Fibroblast of the aortic adventitia (primary cell): ENCODE measurements around the gene IFT20. TPM values are rescaled to one million over a fixed set of nuclear protein-coding genes. Genes with fewer than 3 reads are reported as not detected.
A peak's percentile ranks its signal among the peaks of the same experiment; 100 is the strongest.

Source experiments
- DNase-seq: peaks from one replicate; pipeline ENCODE4 v3.0.0-alpha.2; 2010; ENCODE audit warnings: low read depth
- H3K4me3 ChIP-seq: 2 replicates; pipeline ENCODE4 v1.5.1; 2011; ENCODE audit warnings: low read depth, mild to moderate bottlenecking, control low read depth, low read length, moderate library complexity
- total RNA-seq: library from RNA; depleted of rRNA; stranded (reverse); fragments of >200 nt; gene quantifications from 2 replicates; pipeline ENCODE4 v1.2.3, GENCODE V29; 2012; ENCODE audit warnings: low replicate concordance
- TF ChIP-seq, protein P1 (sequence below): IDR thresholded peaks from 2 replicates; pipeline ENCODE4 v1.5.1; 2011; ENCODE audit warnings: mild to moderate bottlenecking, low read length, control low read depth, inconsistent platforms; ENCODE audit not compliant: insufficient read depth

Gene IFT20
- total RNA-seq, 1 donor, result 59.8 TPM

DNA sequence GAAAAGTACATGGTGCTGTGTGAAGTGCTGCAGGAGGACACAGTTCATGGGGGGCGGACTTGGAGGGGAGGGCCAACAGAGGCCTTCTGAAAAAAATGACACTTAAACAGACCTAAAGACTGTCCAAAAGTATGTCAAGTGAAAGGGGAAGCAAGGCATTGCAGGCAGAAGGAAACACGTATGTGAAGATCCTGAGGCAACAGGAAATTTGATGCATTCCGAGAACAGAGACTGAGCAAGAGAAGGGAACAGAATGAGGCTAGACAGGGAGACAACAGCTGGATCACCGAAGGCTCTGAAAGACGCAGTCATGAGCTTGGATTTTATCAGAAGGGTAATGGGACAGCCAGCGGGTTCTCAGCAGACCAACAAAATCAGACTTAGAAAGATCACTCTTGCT, 1.1 kb downstream of the IFT20 start:
- peak; percentile 28 for DNase-seq
- H3K4me3 ChIP-seq, result peak overlapping the region; percentile 95
- TF ChIP-seq, protein P1, sequence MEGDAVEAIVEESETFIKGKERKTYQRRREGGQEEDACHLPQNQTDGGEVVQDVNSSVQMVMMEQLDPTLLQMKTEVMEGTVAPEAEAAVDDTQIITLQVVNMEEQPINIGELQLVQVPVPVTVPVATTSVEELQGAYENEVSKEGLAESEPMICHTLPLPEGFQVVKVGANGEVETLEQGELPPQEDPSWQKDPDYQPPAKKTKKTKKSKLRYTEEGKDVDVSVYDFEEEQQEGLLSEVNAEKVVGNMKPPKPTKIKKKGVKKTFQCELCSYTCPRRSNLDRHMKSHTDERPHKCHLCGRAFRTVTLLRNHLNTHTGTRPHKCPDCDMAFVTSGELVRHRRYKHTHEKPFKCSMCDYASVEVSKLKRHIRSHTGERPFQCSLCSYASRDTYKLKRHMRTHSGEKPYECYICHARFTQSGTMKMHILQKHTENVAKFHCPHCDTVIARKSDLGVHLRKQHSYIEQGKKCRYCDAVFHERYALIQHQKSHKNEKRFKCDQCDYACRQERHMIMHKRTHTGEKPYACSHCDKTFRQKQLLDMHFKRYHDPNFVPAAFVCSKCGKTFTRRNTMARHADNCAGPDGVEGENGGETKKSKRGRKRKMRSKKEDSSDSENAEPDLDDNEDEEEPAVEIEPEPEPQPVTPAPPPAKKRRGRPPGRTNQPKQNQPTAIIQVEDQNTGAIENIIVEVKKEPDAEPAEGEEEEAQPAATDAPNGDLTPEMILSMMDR, result no peak

DNA sequence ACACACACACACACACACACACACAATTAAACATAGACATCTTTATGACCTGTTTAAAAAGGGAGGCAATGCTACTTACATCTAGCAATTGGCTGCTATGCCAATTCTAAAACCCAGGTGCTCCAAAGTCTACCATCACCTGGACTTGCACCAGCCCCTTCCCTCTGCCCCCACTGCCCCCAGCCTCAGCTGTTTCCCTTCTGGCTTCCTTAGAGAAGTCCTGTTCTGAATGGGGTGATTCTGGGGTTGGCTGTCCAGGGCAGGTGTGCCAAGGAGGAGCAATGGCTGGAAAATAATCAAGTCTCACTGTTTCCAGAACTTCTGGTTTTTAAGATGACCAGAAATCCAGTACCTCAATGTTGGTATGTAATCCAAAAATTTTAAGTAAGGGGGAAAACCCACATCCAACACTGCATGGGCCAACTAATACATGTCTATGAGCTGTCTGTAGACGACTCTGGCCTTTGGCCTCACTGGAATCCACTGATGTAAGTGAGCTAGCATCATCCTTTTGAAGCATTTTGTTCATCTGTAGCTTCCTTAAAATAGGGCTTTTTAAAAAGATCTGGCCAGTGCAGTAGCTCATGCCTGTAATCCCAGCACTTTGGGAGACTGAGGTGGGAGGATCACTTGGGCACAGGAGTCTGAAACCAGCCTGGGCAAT, 2.1 kb downstream of the IFT20 start:
- no peak for DNase-seq
- TF ChIP-seq, protein P1, result no peak
- H3K4me3 ChIP-seq, result no peak overlapping the region

DNA sequence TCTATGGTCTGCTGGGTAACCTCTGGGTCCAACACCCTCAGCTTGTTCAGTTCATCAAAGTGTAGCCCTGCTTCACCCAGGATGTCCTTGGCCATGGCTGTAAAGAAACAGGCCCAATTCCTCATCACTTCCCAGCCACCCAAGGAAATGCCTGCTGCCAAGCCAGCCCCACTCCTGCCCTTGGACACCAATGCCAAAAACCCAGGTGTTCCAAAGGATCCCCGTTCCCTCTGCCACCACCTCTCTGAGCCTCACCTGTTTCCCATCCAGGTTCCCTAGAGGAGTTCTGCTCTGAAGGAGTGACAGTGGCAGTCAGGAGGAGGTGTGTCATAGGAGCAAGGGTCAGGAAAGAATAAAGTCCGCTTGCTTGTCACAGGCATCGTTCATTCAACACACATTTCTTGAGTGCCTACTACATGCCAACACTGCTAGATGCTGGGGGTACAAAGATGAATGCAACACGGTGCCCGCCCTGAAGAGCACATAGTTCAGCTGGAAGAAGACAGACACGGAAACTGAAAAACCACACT, 3.3 kb downstream of the IFT20 start:
- H3K4me3 ChIP-seq, result no peak overlapping the region
- TF ChIP-seq, protein P1, result no peak
- no peak for DNase-seq

DNA sequence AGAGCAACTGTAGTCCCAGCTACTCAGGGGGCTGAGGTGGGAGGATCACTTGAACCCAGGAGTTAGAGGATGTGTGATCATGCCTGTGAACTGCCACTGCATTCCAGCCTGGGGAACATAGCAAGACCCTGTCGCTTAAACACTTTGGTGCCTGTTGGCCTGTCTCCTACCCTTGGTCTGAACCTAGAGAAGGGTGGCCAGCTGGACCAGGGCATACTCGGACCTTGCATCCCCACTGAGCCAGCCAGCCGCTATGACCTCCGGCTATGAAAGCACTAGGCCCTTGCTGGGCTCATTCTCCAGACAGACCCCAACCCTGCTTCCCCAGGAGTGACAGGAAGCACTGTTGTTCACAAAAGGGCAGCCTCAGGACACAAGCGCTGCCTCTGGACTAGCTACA, 4.6 kb downstream of the IFT20 start:
- no peak for DNase-seq
- no peak overlapping the region for H3K4me3 ChIP-seq
- TF ChIP-seq, protein P1, result no peak

DNA sequence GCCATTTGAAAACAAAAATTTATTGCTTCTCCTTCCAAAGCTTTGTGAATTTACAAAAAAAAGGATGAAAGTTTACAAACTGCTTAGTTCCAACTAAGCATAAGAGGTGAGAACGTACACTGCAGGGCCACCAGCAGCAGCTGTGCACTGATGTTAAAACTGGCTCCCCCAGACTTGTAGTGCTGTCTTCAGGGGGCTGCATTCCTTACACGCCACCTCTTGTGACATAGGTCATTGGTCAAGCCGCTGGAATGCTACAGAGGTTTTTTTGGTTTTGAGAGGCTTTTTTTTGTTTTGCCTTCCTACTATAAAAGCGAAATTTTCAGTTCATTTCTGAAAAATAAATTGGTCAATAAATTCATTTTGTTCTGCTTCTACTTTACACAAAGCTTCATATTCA, 6.9 kb downstream of the IFT20 start:
- DNase-seq, result no peak
- TF ChIP-seq, protein P1, result no peak
- H3K4me3 ChIP-seq, result no peak overlapping the region

DNA sequence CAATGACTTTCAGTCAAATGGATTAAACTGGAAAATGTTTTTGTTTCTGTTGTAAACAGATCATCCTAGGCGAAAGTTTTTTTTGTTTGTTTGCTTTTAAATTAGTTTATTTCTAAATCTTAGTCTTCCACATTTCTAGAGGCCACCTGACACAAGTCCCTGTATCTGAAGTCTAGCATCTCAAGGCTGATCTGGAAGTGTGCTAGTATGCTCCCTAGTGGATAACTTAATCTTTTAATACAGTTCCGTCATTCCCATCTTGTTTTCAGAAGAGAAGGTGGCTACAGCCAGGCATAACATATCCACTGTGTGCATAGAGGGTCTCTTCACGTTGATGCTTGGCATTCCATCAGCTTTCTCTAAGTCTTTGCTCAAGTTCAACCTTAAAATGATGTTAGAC, 7.6 kb downstream of the IFT20 start:
- no peak overlapping the region for H3K4me3 ChIP-seq
- DNase-seq, result peak; percentile 28
- TF ChIP-seq, protein P1, result no peak
